Measurements from ENCODE around the gene PNLIPRP3. TPM values are rescaled to one million over a fixed set of nuclear protein-coding genes. Genes with fewer than 3 reads are reported as not detected.
A peak's percentile ranks its signal among the peaks of the same experiment; 100 is the strongest.

PNLIPRP3 gene
- polyA plus RNA-seq, 1 experiment, result not detected

DNA sequence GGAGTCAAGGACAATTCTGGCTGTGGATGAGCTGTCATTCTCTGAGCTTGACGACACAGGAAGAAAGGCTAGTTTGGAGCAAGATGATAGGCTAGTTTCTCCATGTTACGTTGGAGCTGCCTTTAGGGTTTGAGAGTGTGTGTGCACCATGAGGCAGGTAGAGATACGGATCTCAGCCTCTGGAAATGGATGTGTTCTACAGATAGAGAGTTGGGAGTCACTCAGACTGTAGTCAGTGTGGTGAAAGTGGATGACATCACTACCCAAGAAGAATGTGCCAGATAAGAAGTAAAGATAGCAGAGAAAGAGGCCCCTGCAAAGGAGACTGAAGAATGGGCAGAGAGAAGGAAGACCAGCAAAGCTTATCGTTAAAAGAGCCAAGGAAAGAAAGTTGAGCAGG, 42.4 kb downstream of the PNLIPRP3 start:
- TF ChIP-seq CTCF (IDR thresholded peaks at IDR 0.05; ENCODE audit: low read depth, low read length), result no peak
- Histone ChIP-seq H3K4me3 (ENCODE audit: low read depth, low read length) (no peak overlapping the region), H3K27ac (ENCODE audit: low read depth, low read length) (no peak overlapping the region), H3K27me3 (ENCODE audit: control insufficient read depth, insufficient read depth, low read length) (no peaks in the 10 kb centered on the region), H3K9me3 (ENCODE audit: control insufficient read depth, insufficient read depth, low read length) (no peaks in the 10 kb centered on the region)
- DNase-seq (ENCODE audit: low read depth, low spot score), result no peak
- ChIA-PET POLR2A (no interaction called here), CTCF (interaction anchor here (0.7 to 1.6 kb wide), 3 partner anchors 12 to 21 kb away, joined by 4 to 6 read pairs (median 4); no protein-coding TSS in a partner anchor)

- no peaks in the 10 kb centered on the region for H3K27me3 ChIP-seq (ENCODE audit: control insufficient read depth, insufficient read depth, low read length)
- CTCF ChIA-PET, result interaction anchor here (1.3 to 1.6 kb wide), 2 partner anchors 20 to 27 kb away, joined by 3 to 4 read pairs; no protein-coding TSS in a partner anchor
- no peak for DNase-seq (ENCODE audit: low read depth, low spot score)
These were observed 43.2 kb downstream of the PNLIPRP3 start for GRCh38 chr10:116470768-116471415.

GRCh38 chr10:116472891-116473290, 45.2 kb downstream of the PNLIPRP3 start:
- DNase-seq (ENCODE audit: low read depth, low spot score), result no peak
- CTCF ChIA-PET, result interaction anchor here (1.0 kb wide), 1 partner anchor 17 kb away, joined by 3 read pairs; no protein-coding TSS in a partner anchor

More at GRCh38 chr10:116470768-116471415, 43.2 kb downstream of the PNLIPRP3 start:
- Histone ChIP-seq H3K9me3 (ENCODE audit: control insufficient read depth, insufficient read depth, low read length) (no peaks in the 10 kb centered on the region), H3K27ac (ENCODE audit: low read depth, low read length) (no peak overlapping the region), H3K4me3 (ENCODE audit: low read depth, low read length) (no peak overlapping the region)
- TF ChIP-seq CTCF (IDR thresholded peaks at IDR 0.05; ENCODE audit: low read depth, low read length), result peak; percentile 24; the same call in 1 of the 2 replicates
- POLR2A ChIA-PET, result no interaction called here

DNA sequence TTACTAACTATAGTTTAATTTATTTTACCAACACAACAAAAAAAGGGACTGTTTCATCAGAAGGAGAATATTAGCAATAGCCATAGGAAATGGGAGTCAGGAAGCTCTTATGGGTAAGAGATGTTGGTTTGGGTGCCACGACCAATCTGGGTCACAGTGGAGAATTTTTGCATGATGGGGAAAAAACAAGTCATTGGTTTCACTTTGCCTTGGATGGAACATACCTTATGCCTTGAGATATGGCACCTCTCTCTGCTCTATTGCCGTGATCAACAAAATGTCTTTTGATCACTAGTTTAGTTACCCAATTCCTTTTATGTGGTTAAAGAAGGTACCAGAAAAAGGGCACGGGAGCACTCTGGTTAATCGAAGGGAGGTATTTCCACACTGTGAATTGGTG, 48.2 kb downstream of the PNLIPRP3 start:
- POLR2A ChIA-PET, result no interaction called here
- CTCF ChIA-PET, result interaction anchor here (0.6 kb wide), 1 partner anchor 418 kb away, joined by 3 read pairs; no protein-coding TSS in a partner anchor
- H3K27me3 ChIP-seq (ENCODE audit: control insufficient read depth, insufficient read depth, low read length), result no peaks in the 10 kb centered on the region
- no peak for DNase-seq (ENCODE audit: low read depth, low spot score)
- TF ChIP-seq CTCF (IDR thresholded peaks at IDR 0.05; ENCODE audit: low read depth, low read length), result no peak
- H3K27ac ChIP-seq (ENCODE audit: low read depth, low read length), result no peak overlapping the region
- no peaks in the 10 kb centered on the region for H3K9me3 ChIP-seq (ENCODE audit: control insufficient read depth, insufficient read depth, low read length)
- no peak overlapping the region for H3K4me3 ChIP-seq (ENCODE audit: low read depth, low read length)

More at GRCh38 chr10:116472891-116473290, 45.2 kb downstream of the PNLIPRP3 start:
- Histone ChIP-seq H3K27me3 (ENCODE audit: control insufficient read depth, insufficient read depth, low read length) (no peaks in the 10 kb centered on the region), H3K9me3 (ENCODE audit: control insufficient read depth, insufficient read depth, low read length) (no peaks in the 10 kb centered on the region), H3K4me3 (ENCODE audit: low read depth, low read length) (no peak overlapping the region), H3K27ac (ENCODE audit: low read depth, low read length) (no peak overlapping the region)
- no peak for TF ChIP-seq CTCF (IDR thresholded peaks at IDR 0.05; ENCODE audit: low read depth, low read length)
- POLR2A ChIA-PET, result no interaction called here

GRCh38 chr10:116476461-116476860, 48.8 kb downstream of the PNLIPRP3 start:
- no peak overlapping the region for H3K4me3 ChIP-seq (ENCODE audit: low read depth, low read length)
- ChIA-PET CTCF (no interaction called here), POLR2A (no interaction called here)
- TF ChIP-seq CTCF (IDR thresholded peaks at IDR 0.05; ENCODE audit: low read depth, low read length), result no peak
- DNase-seq (ENCODE audit: low read depth, low spot score), result no peak
- H3K9me3 ChIP-seq (ENCODE audit: control insufficient read depth, insufficient read depth, low read length), result no peaks in the 10 kb centered on the region
- H3K27me3 ChIP-seq (ENCODE audit: control insufficient read depth, insufficient read depth, low read length), result no peaks in the 10 kb centered on the region
- H3K27ac ChIP-seq (ENCODE audit: low read depth, low read length), result no peak overlapping the region

All from AG04450 (cell line).